ENCODE results near the gene LMBRD2.
"Not testable (repeated sequence)": the region's sequence is repeated elsewhere in the genome, so short reads cannot be mapped to it uniquely, and the experiment has no call there.

Gene LMBRD2

GRCh38 chr5:36150676-36151433 is 832 bp downstream of the LMBRD2 start:
- H3K27ac ChIP-seq (ENCODE audit: low read length) = peak overlapping the region; percentile 38
- H3K36me3 ChIP-seq (ENCODE audit: control insufficient read depth in 2 of 2, insufficient read depth in 2 of 2, low read length in 2 of 2) = peaks cover 0 to 3% of the 10 kb centered on the region in 2 donors
- H3K4me3 ChIP-seq (ENCODE audit: low read length in 2 of 2) = peak overlapping the region; percentile 64 to 93
- peak overlapping the region; percentile 84 to 85 for H3K9ac ChIP-seq (ENCODE audit: low read length in 2 of 2)
- H3K9me3 ChIP-seq (ENCODE audit: control insufficient read depth in 2 of 2, low read length in 2 of 2) = no peaks in the 10 kb centered on the region
- peaks cover 14% of the 10 kb centered on the region for H3K4me1 ChIP-seq (ENCODE audit: control insufficient read depth, insufficient read depth, low read length)
- no peaks in the 10 kb centered on the region for H3K27me3 ChIP-seq (ENCODE audit: control insufficient read depth in 1 of 2, insufficient read depth in 2 of 2, low read length in 2 of 2)

- Histone ChIP-seq H3K27me3 (ENCODE audit: control insufficient read depth in 1 of 2, insufficient read depth in 2 of 2, low read length in 2 of 2) (no peaks in the 10 kb centered on the region), H3K27ac (ENCODE audit: low read length) (no peak overlapping the region), H3K9ac (ENCODE audit: low read length in 2 of 2) (no peak overlapping the region), H3K9me3 (ENCODE audit: control insufficient read depth in 2 of 2, low read length in 2 of 2) (no peaks in the 10 kb centered on the region), H3K36me3 (ENCODE audit: control insufficient read depth in 2 of 2, insufficient read depth in 2 of 2, low read length in 2 of 2) (no peaks in the 10 kb centered on the region), H3K4me3 (ENCODE audit: low read length in 2 of 2) (no peak overlapping the region), H3K4me1 (ENCODE audit: control insufficient read depth, insufficient read depth, low read length) (peaks cover 2% of the 10 kb centered on the region)
Measured at GRCh38 chr5:36147681-36148080, 4.0 kb downstream of the LMBRD2 start.

- Histone ChIP-seq H3K4me1 (ENCODE audit: control insufficient read depth, insufficient read depth, low read length) (no peaks in the 10 kb centered on the region), H3K36me3 (ENCODE audit: control insufficient read depth in 2 of 2, insufficient read depth in 2 of 2, low read length in 2 of 2) (no peaks in the 10 kb centered on the region), H3K9me3 (ENCODE audit: control insufficient read depth in 2 of 2, low read length in 2 of 2) (no peaks in the 10 kb centered on the region), H3K27me3 (ENCODE audit: control insufficient read depth in 1 of 2, insufficient read depth in 2 of 2, low read length in 2 of 2) (no peaks in the 10 kb centered on the region), H3K4me3 (ENCODE audit: low read length in 2 of 2) (no peak overlapping the region), H3K27ac (ENCODE audit: low read length) (no peak overlapping the region), H3K9ac (ENCODE audit: low read length in 2 of 2) (no peak overlapping the region)
Measured at GRCh38 chr5:36146390-36146789, 5.3 kb downstream of the LMBRD2 start.

GRCh38 chr5:36145311-36145710 is 6.4 kb downstream of the LMBRD2 start:
- no peaks in the 10 kb centered on the region for H3K9me3 ChIP-seq (ENCODE audit: control insufficient read depth in 2 of 2, low read length in 2 of 2)
- no peaks in the 10 kb centered on the region for H3K27me3 ChIP-seq (ENCODE audit: control insufficient read depth in 1 of 2, insufficient read depth in 2 of 2, low read length in 2 of 2)
- H3K4me1 ChIP-seq (ENCODE audit: control insufficient read depth, insufficient read depth, low read length) = no peaks in the 10 kb centered on the region
- H3K36me3 ChIP-seq (ENCODE audit: control insufficient read depth in 2 of 2, insufficient read depth in 2 of 2, low read length in 2 of 2) = peaks cover 0 to under 1% of the 10 kb centered on the region in 2 donors
- H3K9ac ChIP-seq (ENCODE audit: low read length in 2 of 2) = no peak overlapping the region
- H3K27ac ChIP-seq (ENCODE audit: low read length) = no peak overlapping the region
- H3K4me3 ChIP-seq (ENCODE audit: low read length in 2 of 2) = no peak overlapping the region

GRCh38 chr5:36138900-36139683 is 12.6 kb downstream of the LMBRD2 start:
- H3K4me1 ChIP-seq (ENCODE audit: control insufficient read depth, insufficient read depth, low read length) = no peaks in the 10 kb centered on the region
- H3K27ac ChIP-seq (ENCODE audit: low read length) = no peak overlapping the region
- no peaks in the 10 kb centered on the region for H3K9me3 ChIP-seq (ENCODE audit: control insufficient read depth in 2 of 2, low read length in 2 of 2)
- H3K9ac ChIP-seq (ENCODE audit: low read length in 2 of 2) = no peak overlapping the region
- H3K27me3 ChIP-seq (ENCODE audit: control insufficient read depth in 1 of 2, insufficient read depth in 2 of 2, low read length in 2 of 2) = no peaks in the 10 kb centered on the region
- H3K4me3 ChIP-seq (ENCODE audit: low read length in 2 of 2) = no peak overlapping the region
- H3K36me3 ChIP-seq (ENCODE audit: control insufficient read depth in 2 of 2, insufficient read depth in 2 of 2, low read length in 2 of 2) = peaks cover 6 to 16% of the 10 kb centered on the region in 2 donors

GRCh38 chr5:36136581-36136980 is 15.1 kb downstream of the LMBRD2 start:
- Histone ChIP-seq H3K36me3 (ENCODE audit: control insufficient read depth in 2 of 2, insufficient read depth in 2 of 2, low read length in 2 of 2) (peaks cover 6 to 16% of the 10 kb centered on the region in 2 donors), H3K9me3 (ENCODE audit: control insufficient read depth in 2 of 2, low read length in 2 of 2) (no peaks in the 10 kb centered on the region), H3K27me3 (ENCODE audit: control insufficient read depth in 1 of 2, insufficient read depth in 2 of 2, low read length in 2 of 2) (no peaks in the 10 kb centered on the region), H3K4me1 (ENCODE audit: control insufficient read depth, insufficient read depth, low read length) (no peaks in the 10 kb centered on the region), H3K27ac (ENCODE audit: low read length) (no peak overlapping the region), H3K4me3 (ENCODE audit: low read length in 2 of 2) (no peak overlapping the region), H3K9ac (ENCODE audit: low read length in 2 of 2) (no peak overlapping the region)

- Histone ChIP-seq H3K4me1 (ENCODE audit: control insufficient read depth, insufficient read depth, low read length) (no peaks in the 10 kb centered on the region), H3K27ac (ENCODE audit: low read length) (no peak overlapping the region), H3K27me3 (ENCODE audit: control insufficient read depth in 1 of 2, insufficient read depth in 2 of 2, low read length in 2 of 2) (no peaks in the 10 kb centered on the region), H3K4me3 (ENCODE audit: low read length in 2 of 2) (no peak overlapping the region), H3K9me3 (ENCODE audit: control insufficient read depth in 2 of 2, low read length in 2 of 2) (no peaks in the 10 kb centered on the region), H3K9ac (ENCODE audit: low read length in 2 of 2) (no peak overlapping the region), H3K36me3 (ENCODE audit: control insufficient read depth in 2 of 2, insufficient read depth in 2 of 2, low read length in 2 of 2) (peaks cover 6 to 16% of the 10 kb centered on the region in 2 donors)
Measured at GRCh38 chr5:36135988-36136387, 15.7 kb downstream of the LMBRD2 start.

- not testable (repeated sequence) for H3K27me3 ChIP-seq (ENCODE audit: control insufficient read depth in 1 of 2, insufficient read depth in 2 of 2, low read length in 2 of 2); H3K9me3 ChIP-seq (ENCODE audit: control insufficient read depth in 2 of 2, low read length in 2 of 2); H3K27ac ChIP-seq (ENCODE audit: low read length); H3K36me3 ChIP-seq (ENCODE audit: control insufficient read depth in 2 of 2, insufficient read depth in 2 of 2, low read length in 2 of 2); H3K4me1 ChIP-seq (ENCODE audit: control insufficient read depth, insufficient read depth, low read length); H3K9ac ChIP-seq (ENCODE audit: low read length in 2 of 2); H3K4me3 ChIP-seq (ENCODE audit: low read length in 2 of 2)
Measured at GRCh38 chr5:36133009-36133408, 18.7 kb downstream of the LMBRD2 start.

- not testable (repeated sequence) for H3K9me3 ChIP-seq (ENCODE audit: control insufficient read depth in 2 of 2, low read length in 2 of 2); H3K27ac ChIP-seq (ENCODE audit: low read length); H3K36me3 ChIP-seq (ENCODE audit: control insufficient read depth in 2 of 2, insufficient read depth in 2 of 2, low read length in 2 of 2); H3K4me3 ChIP-seq (ENCODE audit: low read length in 2 of 2); H3K4me1 ChIP-seq (ENCODE audit: control insufficient read depth, insufficient read depth, low read length); H3K27me3 ChIP-seq (ENCODE audit: control insufficient read depth in 1 of 2, insufficient read depth in 2 of 2, low read length in 2 of 2); H3K9ac ChIP-seq (ENCODE audit: low read length in 2 of 2)
Measured at GRCh38 chr5:36129666-36130065, 22.0 kb downstream of the LMBRD2 start.

GRCh38 chr5:36128795-36129194 is 22.9 kb downstream of the LMBRD2 start:
- Histone ChIP-seq H3K9ac (ENCODE audit: low read length in 2 of 2) (no peak overlapping the region), H3K36me3 (ENCODE audit: control insufficient read depth in 2 of 2, insufficient read depth in 2 of 2, low read length in 2 of 2) (peaks cover 0 to 2% of the 10 kb centered on the region in 2 donors), H3K27me3 (ENCODE audit: control insufficient read depth in 1 of 2, insufficient read depth in 2 of 2, low read length in 2 of 2) (no peaks in the 10 kb centered on the region), H3K4me1 (ENCODE audit: control insufficient read depth, insufficient read depth, low read length) (no peaks in the 10 kb centered on the region), H3K9me3 (ENCODE audit: control insufficient read depth in 2 of 2, low read length in 2 of 2) (no peaks in the 10 kb centered on the region), H3K4me3 (ENCODE audit: low read length in 2 of 2) (no peak overlapping the region), H3K27ac (ENCODE audit: low read length) (no peak overlapping the region)

GRCh38 chr5:36125868-36126267 is 25.8 kb downstream of the LMBRD2 start:
- Histone ChIP-seq H3K9me3 (ENCODE audit: control insufficient read depth in 2 of 2, low read length in 2 of 2) (no peaks in the 10 kb centered on the region), H3K9ac (ENCODE audit: low read length in 2 of 2) (no peak overlapping the region), H3K27me3 (ENCODE audit: control insufficient read depth in 1 of 2, insufficient read depth in 2 of 2, low read length in 2 of 2) (no peaks in the 10 kb centered on the region), H3K4me3 (ENCODE audit: low read length in 2 of 2) (no peak overlapping the region), H3K4me1 (ENCODE audit: control insufficient read depth, insufficient read depth, low read length) (no peaks in the 10 kb centered on the region), H3K27ac (ENCODE audit: low read length) (no peak overlapping the region), H3K36me3 (ENCODE audit: control insufficient read depth in 2 of 2, insufficient read depth in 2 of 2, low read length in 2 of 2) (peaks cover 0 to 8% of the 10 kb centered on the region in 2 donors)
